Esophagus muscularis mucosa (tissue), 4 donors: ENCODE data around the gene DCC. TPM values are rescaled to one million over a fixed set of nuclear protein-coding genes. Genes with fewer than 3 reads are reported as not detected.

Source experiments
- DNase-seq: peaks from one replicate; pipeline ENCODE4 v3.0.0-alpha.2; 2017; ENCODE audit errors: extremely low spot score
- H3K27ac ChIP-seq, 4 donors: fragments of 200-600 bp; sonication (generic); replicated peaks in 1 of 4; 1 replicate in 3 of 4; 2 replicates in 1 of 4; pipeline ENCODE4 v1.5.1; 2016 to 2019; ENCODE audit warnings: mild to moderate bottlenecking in 1 of 4
- H3K27me3 ChIP-seq, 4 donors: fragments of 200-600 bp; sonication (generic); one replicate each; pipeline versions ENCODE4 v1.5.1 to v1.6.0; 2016 to 2019
- H3K36me3 ChIP-seq, 4 donors: fragments of 200-600 bp; sonication (generic); one replicate each; pipeline ENCODE4 v1.5.1; 2016 to 2019
- H3K4me1 ChIP-seq, 4 donors: fragments of 200-600 bp; sonication (generic); one replicate each; pipeline ENCODE4 v1.5.1; 2016 to 2019
- H3K4me3 ChIP-seq, 4 donors: fragments of 200-600 bp; sonication (generic); 1 replicate in 2 of 4; 2 replicates in 2 of 4; pipeline ENCODE4 v1.5.1; 2016 to 2019; ENCODE audit warnings: mild to moderate bottlenecking in 4 of 4, moderate library complexity in 1 of 4
- H3K9me3 ChIP-seq, 4 donors: fragments of 200-600 bp; sonication (generic); 1 replicate in 3 of 4; 2 replicates in 1 of 4; pipeline ENCODE4 v1.5.1; 2016 to 2019
- CTCF ChIP-seq, 3 experiments: fragments of 200-600 bp in 2 of 3; fragments of 450-650 bp in 1 of 3; sonication (generic) in 2 of 3; IDR thresholded peaks; one replicate each; pipeline ENCODE4 v1.5.1; 2017 to 2019; ENCODE audit warnings: antibody characterized with exemption in 3 of 3, mild to moderate bottlenecking in 2 of 3, moderate library complexity in 1 of 3
- EP300 ChIP-seq: sonication (generic); formaldehyde crosslinking; IDR thresholded peaks from one replicate; pipeline ENCODE4 v1.6.1; 2017; ENCODE audit warnings: antibody characterized with exemption
- POLR2A ChIP-seq: fragments of 450-650 bp; IDR thresholded peaks from one replicate; pipeline ENCODE4 v1.6.1; 2017; ENCODE audit warnings: antibody characterized with exemption, moderate library complexity, mild to moderate bottlenecking, low read depth
- POLR2AphosphoS5 ChIP-seq, 2 donors: sonication (generic); formaldehyde crosslinking; IDR thresholded peaks; one replicate each; pipeline ENCODE4 v1.6.1; 2017; ENCODE audit warnings: antibody characterized with exemption in 2 of 2
- WGBS: methylation state at CpG from one replicate; pipeline ENCODE4 v1.1.5; 2018; 5-methylcytosine and 5-hydroxymethylcytosine counted together
- intact Hi-C: fragments of 100-400 bp; cut with DNase I; formaldehyde crosslinking; loops from one replicate; pipeline ENCODE4 v1.15.1; 2023
- total RNA-seq, 4 donors: library from RNA; depleted of rRNA; stranded (reverse); fragments of >200 nt; gene quantifications; one replicate each; pipeline versions ENCODE4 v1.1.0 to v1.2.1, GENCODE V29; 2016

DCC gene
- total RNA-seq, 4 donors from 2014 or later, result 0.46 to 0.99 (median 0.83) TPM; not detected in 1

DNA sequence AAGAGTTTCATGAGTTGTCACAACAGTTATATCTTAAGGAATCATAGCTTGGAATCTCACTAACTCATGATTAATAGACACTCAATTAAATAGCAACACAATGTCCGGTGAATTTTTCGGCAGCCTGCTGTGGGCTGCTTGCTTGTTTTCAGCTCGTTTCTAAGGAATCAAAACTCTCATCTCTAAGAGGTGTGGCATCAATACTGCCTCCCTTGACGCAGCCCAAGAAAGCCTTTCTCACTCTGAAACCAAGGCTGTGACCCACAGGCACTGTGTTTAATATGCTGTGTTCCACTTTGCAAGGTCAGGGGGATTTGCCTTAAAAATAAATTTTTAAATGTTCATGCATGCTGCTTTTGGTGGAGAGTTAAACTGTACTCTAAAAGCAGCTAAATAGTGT is 5.4 kb downstream of the DCC start:
- Histone ChIP-seq H3K27me3 (peaks cover 0 to 22% (median 10%) of the 10 kb centered on the region in 4 donors), H3K36me3 (no peaks in the 10 kb centered on the region), H3K27ac (no peak overlapping the region), H3K4me3 (no peak overlapping the region), H3K9me3 (no peaks in the 10 kb centered on the region), H3K4me1 (peaks cover 6 to 21% (median 17%) of the 10 kb centered on the region in 4 donors)
- DNase-seq, result no peak
- TF ChIP-seq POLR2A, result no peak
- TF ChIP-seq CTCF (IDR thresholded peaks at IDR 0.05), result no peak
- TF ChIP-seq POLR2AphosphoS5 (IDR thresholded peaks at IDR 0.05), result no peak
- no peak for TF ChIP-seq EP300
- WGBS, result 37% methylated on average over 4 of the region's 4 CpGs
- intact Hi-C loops, result no loop called here

GRCh38 chr18:52348209-52348608 is 8.2 kb downstream of the DCC start:
- H3K9me3 ChIP-seq, result no peaks in the 10 kb centered on the region
- H3K36me3 ChIP-seq, result no peaks in the 10 kb centered on the region
- intact Hi-C loops, result no loop called here
- H3K27me3 ChIP-seq, result no peaks in the 10 kb centered on the region
- WGBS, result 88% methylated on average over 3 of the region's 3 CpGs
- DNase-seq, result no peak
- H3K4me1 ChIP-seq, result peaks cover 1 to 5% (median 2%) of the 10 kb centered on the region in 4 donors
- TF ChIP-seq EP300, result no peak
- TF ChIP-seq POLR2A, result no peak
- no peak for TF ChIP-seq CTCF (IDR thresholded peaks at IDR 0.05)
- no peak for TF ChIP-seq POLR2AphosphoS5 (IDR thresholded peaks at IDR 0.05)
- H3K4me3 ChIP-seq, result no peak overlapping the region
- H3K27ac ChIP-seq, result no peak overlapping the region

- Histone ChIP-seq H3K4me3 (no peak overlapping the region), H3K27ac (no peak overlapping the region), H3K4me1 (peaks cover 6 to 16% (median 14%) of the 10 kb centered on the region in 4 donors), H3K27me3 (no peaks in the 10 kb centered on the region), H3K36me3 (no peaks in the 10 kb centered on the region), H3K9me3 (no peaks in the 10 kb centered on the region)
- no peak for TF ChIP-seq POLR2AphosphoS5 (IDR thresholded peaks at IDR 0.05)
- no peak for TF ChIP-seq CTCF (IDR thresholded peaks at IDR 0.05)
- TF ChIP-seq POLR2A, result no peak
- no peak for TF ChIP-seq EP300
- intact Hi-C loops, result no loop called here
- no peak for DNase-seq
- WGBS, result 48% methylated on average over 2 of the region's 2 CpGs
Measured at GRCh38 chr18:52349498-52349897, 9.5 kb downstream of the DCC start.

DNA sequence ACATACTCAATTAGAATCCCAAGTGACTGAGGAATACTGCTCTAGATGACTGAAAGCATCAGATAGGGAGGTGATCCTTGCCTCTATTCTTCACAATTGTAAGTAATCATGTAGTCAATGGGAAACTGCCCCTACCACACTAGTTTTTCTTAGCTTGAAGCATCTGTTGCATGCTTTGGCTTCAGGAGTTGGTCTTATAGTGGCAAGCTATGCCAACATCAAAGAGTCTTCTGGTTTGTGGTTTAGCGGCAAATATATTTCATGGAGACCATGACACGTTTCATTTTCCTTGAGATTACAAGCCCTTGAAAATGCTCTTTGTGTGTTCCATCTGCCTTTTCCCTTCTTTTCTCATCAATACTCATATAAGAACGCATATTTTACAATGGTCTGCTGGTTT is 12.9 kb downstream of the DCC start:
- Histone ChIP-seq H3K27ac (peak overlapping the region in 1 of 4 donors; percentile 40), H3K27me3 (no peaks in the 10 kb centered on the region), H3K9me3 (no peaks in the 10 kb centered on the region), H3K36me3 (no peaks in the 10 kb centered on the region), H3K4me1 (peaks cover 6 to 16% (median 14%) of the 10 kb centered on the region in 4 donors), H3K4me3 (no peak overlapping the region)
- no peak for DNase-seq
- TF ChIP-seq CTCF (IDR thresholded peaks at IDR 0.05), result no peak
- TF ChIP-seq EP300, result no peak
- TF ChIP-seq POLR2AphosphoS5 (IDR thresholded peaks at IDR 0.05), result no peak
- TF ChIP-seq POLR2A, result no peak
- intact Hi-C loops, result no loop called here
- WGBS, result 89% methylated on average over 3 of the region's 3 CpGs

GRCh38 chr18:52353589-52353988 is 13.6 kb downstream of the DCC start:
- Histone ChIP-seq H3K36me3 (no peaks in the 10 kb centered on the region), H3K27me3 (no peaks in the 10 kb centered on the region), H3K4me1 (peaks cover 6 to 16% (median 14%) of the 10 kb centered on the region in 4 donors), H3K4me3 (no peak overlapping the region), H3K9me3 (no peaks in the 10 kb centered on the region), H3K27ac (peak overlapping the region in 3 of 4 donors; percentile 0 to 40 (median 18))
- no peak for TF ChIP-seq POLR2AphosphoS5 (IDR thresholded peaks at IDR 0.05)
- TF ChIP-seq POLR2A, result no peak
- TF ChIP-seq EP300, result no peak
- TF ChIP-seq CTCF (IDR thresholded peaks at IDR 0.05), result no peak
- intact Hi-C loops, result no loop called here
- no peak for DNase-seq
- WGBS, result 50% methylated on average over 4 of the region's 4 CpGs
